Keratinocyte (primary cell): ENCODE measurements around the gene NAA80. TPM values are rescaled to one million over a fixed set of nuclear protein-coding genes. Genes with fewer than 3 reads are reported as not detected.

Experiments
- DNase-seq: peaks from one replicate; pipeline ENCODE4 v3.0.0-alpha.2; 2011; ENCODE audit warnings: low read depth, missing footprints, low spot score
- FAIRE-seq: peaks from 2 replicates; lab custom pipeline; 2011; peaks lifted over from hg19 to GRCh38; lab: Jason Lieb, UNC
- H2AFZ ChIP-seq: 2 replicates; pipeline ENCODE4 v1.6.0; 2012; ENCODE audit warnings: low read length, control low read depth, inconsistent platforms; ENCODE audit not compliant: control insufficient read depth
- H3K27ac ChIP-seq: 2 replicates; pipeline ENCODE4 v1.5.1; 2011; ENCODE audit warnings: low read length; ENCODE audit not compliant: control insufficient read depth, insufficient read depth
- H3K27me3 ChIP-seq: 3 replicates; pipeline ENCODE4 v1.6.0; 2011; ENCODE audit warnings: low read length; ENCODE audit not compliant: control insufficient read depth, insufficient read depth; ENCODE audit errors: extremely low read depth
- H3K36me3 ChIP-seq, 2 experiments: 2 replicates in 1 of 2; 3 replicates in 1 of 2; pipeline ENCODE4 v1.5.1; 2011; ENCODE audit warnings: low read length in 2 of 2, mild to moderate bottlenecking in 1 of 2; ENCODE audit not compliant: control insufficient read depth in 2 of 2, insufficient read depth in 2 of 2; ENCODE audit errors: extremely low read depth in 1 of 2
- H3K4me1 ChIP-seq: 3 replicates; pipeline ENCODE4 v1.5.1; 2011; ENCODE audit warnings: low read length; ENCODE audit not compliant: control insufficient read depth, insufficient read depth; ENCODE audit errors: extremely low read depth
- H3K4me2 ChIP-seq: 3 replicates; pipeline ENCODE4 v1.6.0; 2011; ENCODE audit warnings: low read depth, low read length; ENCODE audit not compliant: control insufficient read depth, insufficient read depth; ENCODE audit errors: extremely low read depth
- H3K4me3 ChIP-seq, 3 experiments: fragments of 200-600 bp in 1 of 3; sonication (generic) in 1 of 3; 2 replicates in 2 of 3; 3 replicates in 1 of 3; pipeline ENCODE4 v1.5.1; 2011 to 2016; ENCODE audit warnings: low read length in 3 of 3, mild to moderate bottlenecking in 3 of 3, control low read depth in 2 of 3, inconsistent platforms in 1 of 3, low read depth in 1 of 3, mixed read lengths in 1 of 3, mixed run types in 1 of 3, moderate library complexity in 1 of 3; ENCODE audit not compliant: control insufficient read depth in 2 of 3, insufficient read depth in 2 of 3; ENCODE audit errors: extremely low read depth in 1 of 3
- H3K79me2 ChIP-seq: 2 replicates; pipeline ENCODE4 v1.6.0; 2012; ENCODE audit warnings: low read length; ENCODE audit not compliant: control insufficient read depth, insufficient read depth
- H3K9ac ChIP-seq: 3 replicates; pipeline ENCODE4 v1.6.0; 2011; ENCODE audit warnings: low read length; ENCODE audit not compliant: control insufficient read depth, insufficient read depth; ENCODE audit errors: extremely low read depth
- H3K9me1 ChIP-seq: 3 replicates; pipeline ENCODE4 v1.6.0; 2011; ENCODE audit warnings: low read length; ENCODE audit not compliant: control insufficient read depth, insufficient read depth; ENCODE audit errors: extremely low read depth
- H3K9me3 ChIP-seq: 2 replicates; pipeline ENCODE4 v1.5.1; 2012; ENCODE audit warnings: low read depth, low read length; ENCODE audit not compliant: control insufficient read depth
- H4K20me1 ChIP-seq: 3 replicates; pipeline ENCODE4 v1.6.0; 2011; ENCODE audit warnings: low read length; ENCODE audit not compliant: control insufficient read depth, insufficient read depth; ENCODE audit errors: extremely low read depth
- CTCF ChIP-seq, 3 experiments: IDR thresholded peaks in 1 of 3; conservative IDR thresholded peaks in 1 of 3; optimal IDR thresholded peaks in 1 of 3; 2 replicates in 2 of 3; 3 replicates in 1 of 3; pipeline versions ENCODE3 to v1.5.1; 2011; ENCODE audit warnings: low read length in 3 of 3, mild to moderate bottlenecking in 3 of 3, moderate library complexity in 2 of 3, control low read depth in 1 of 3, inconsistent platforms in 1 of 3; ENCODE audit not compliant: insufficient read depth in 2 of 3; ENCODE audit errors: extremely low read depth in 1 of 3
- EZH2 ChIP-seq: IDR thresholded peaks from one replicate; pipeline ENCODE4 v1.6.1; 2012; ENCODE audit warnings: inconsistent platforms, mild to moderate bottlenecking, low read length, moderate library complexity
- dilution Hi-C: fragments of 300-500 bp; cut with MboI; formaldehyde crosslinking; loops from one replicate; pipeline ENCODE4 v1.7.0; 2020; ENCODE audit warnings: low sequenced_read_pairs; ENCODE audit not compliant: extremely low pct_ligation_motif_present
- polyA plus RNA-seq, 5 experiments: library from polyadenylated mRNA; depleted of rRNA in 3 of 5; stranded (reverse) in 3 of 5; stranded (forward) in 1 of 5; unstranded in 1 of 5; fragments of >200 nt; gene quantifications; 1 replicate in 1 of 5; 2 replicates in 3 of 5; 3 replicates in 1 of 5; pipeline versions ENCODE4 v1.2.1 to v1.2.3, GENCODE V29; 2011 to 2012; ENCODE audit warnings: missing spikeins in 2 of 5, low read depth in 1 of 5, low replicate concordance in 1 of 5

NAA80 gene
- polyA plus RNA-seq, 1 donor (not counting 4 experiments of a cell fraction or from before 2014, with no cell fraction given), result 6.1 TPM

GRCh38 chr3:50300681-50301254 is 1.6 kb upstream of the NAA80 start:
- dilution Hi-C loops, result no loop called here
- H3K4me2 ChIP-seq, result peak overlapping the region; percentile 79
- H3K9ac ChIP-seq, result peak overlapping the region; percentile 76
- H3K36me3 ChIP-seq, result peaks cover 0 to 4% of the 10 kb centered on the region in 2 experiments
- no peak for DNase-seq
- H3K27ac ChIP-seq, result peak overlapping the region; percentile 97
- TF ChIP-seq CTCF (optimal IDR thresholded peaks at IDR 0.05 in 1 of 3, IDR thresholded peaks at IDR 0.05 in 1 of 3, conservative IDR thresholded peaks at IDR 0.05 in 1 of 3; ENCODE audit: extremely low read depth in 1 of 3, insufficient read depth in 2 of 3, low read length in 3 of 3) (no peak), EZH2 (no peak)
- peaks cover 39% of the 10 kb centered on the region for H3K4me1 ChIP-seq
- FAIRE-seq, result no peak
- peaks cover 5% of the 10 kb centered on the region for H3K9me1 ChIP-seq
- H3K9me3 ChIP-seq, result no peaks in the 10 kb centered on the region
- H3K4me3 ChIP-seq, result peak overlapping the region in 2 of 3 experiments; percentile 48 to 67
- no peak overlapping the region for H2AFZ ChIP-seq
- H3K79me2 ChIP-seq, result peaks cover 9% of the 10 kb centered on the region
- no peaks in the 10 kb centered on the region for H4K20me1 ChIP-seq
- H3K27me3 ChIP-seq, result no peaks in the 10 kb centered on the region

GRCh38 chr3:50299929-50300680 is 900 bp upstream of the NAA80 start:
- TF ChIP-seq EZH2, result no peak
- TF ChIP-seq CTCF (optimal IDR thresholded peaks at IDR 0.05 in 1 of 3, IDR thresholded peaks at IDR 0.05 in 1 of 3, conservative IDR thresholded peaks at IDR 0.05 in 1 of 3; ENCODE audit: extremely low read depth in 1 of 3, insufficient read depth in 2 of 3, low read length in 3 of 3), result no peak
- peaks cover 39% of the 10 kb centered on the region for H3K4me1 ChIP-seq
- peaks cover 9% of the 10 kb centered on the region for H3K79me2 ChIP-seq
- H3K36me3 ChIP-seq, result peaks cover 0 to 4% of the 10 kb centered on the region in 2 experiments
- DNase-seq, result no peak
- FAIRE-seq, result peak; percentile 97
- peak overlapping the region; percentile 13 to 67 (median 48) for H3K4me3 ChIP-seq
- dilution Hi-C loops, result no loop called here
- H4K20me1 ChIP-seq, result no peaks in the 10 kb centered on the region
- H3K4me2 ChIP-seq, result peak overlapping the region; percentile 79
- H3K27me3 ChIP-seq, result no peaks in the 10 kb centered on the region
- peak overlapping the region; percentile 76 for H3K9ac ChIP-seq
- peak overlapping the region; percentile 7 for H2AFZ ChIP-seq
- H3K27ac ChIP-seq, result peak overlapping the region; percentile 97
- no peaks in the 10 kb centered on the region for H3K9me3 ChIP-seq
- peaks cover 5% of the 10 kb centered on the region for H3K9me1 ChIP-seq
